NCI-H748 treated with DMSO at 0.1 percent for 48 hours (cell line): ENCODE measurements around the gene LRRC55.

Experiments used
- DNase-seq: peaks from one replicate; lab custom pipeline; 2025; lab: John Stamatoyannopoulos, UW

Gene LRRC55

DNA sequence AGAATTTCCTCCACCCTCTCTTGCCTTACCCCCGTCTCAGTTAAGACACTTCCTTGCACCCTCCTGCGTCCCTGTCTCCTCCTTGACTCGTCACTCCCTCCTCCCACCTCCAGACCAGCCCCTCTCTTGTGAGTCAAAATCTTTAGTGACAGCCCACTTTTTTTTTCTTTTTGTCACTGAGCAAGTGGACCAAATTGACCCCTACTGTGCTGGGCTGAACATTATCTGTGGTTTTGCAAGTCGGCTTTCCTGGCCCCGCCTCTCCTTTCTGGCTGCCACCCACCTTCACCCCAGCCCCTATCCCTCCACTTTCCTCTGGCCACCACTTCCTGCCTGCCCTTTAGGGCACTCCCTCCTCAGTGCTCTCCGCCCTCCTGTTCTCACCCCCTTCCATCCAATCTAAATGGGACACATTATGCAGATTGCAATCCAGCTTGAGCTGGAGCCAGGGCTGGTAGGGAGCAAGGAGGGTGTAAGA, 55.5 kb downstream of the LRRC55 start, which contains the start of gene APLNR:
Gene APLNR, minus strand, starts transcription at position 47 of the 478 bp plus-strand sequence. CDS start 246 bp downstream, outside the sequence.
- no peak for DNase-seq

- DNase-seq = no peak
Observed at GRCh38 chr11:57239348-57239747, 57.6 kb downstream of the LRRC55 start.

DNA sequence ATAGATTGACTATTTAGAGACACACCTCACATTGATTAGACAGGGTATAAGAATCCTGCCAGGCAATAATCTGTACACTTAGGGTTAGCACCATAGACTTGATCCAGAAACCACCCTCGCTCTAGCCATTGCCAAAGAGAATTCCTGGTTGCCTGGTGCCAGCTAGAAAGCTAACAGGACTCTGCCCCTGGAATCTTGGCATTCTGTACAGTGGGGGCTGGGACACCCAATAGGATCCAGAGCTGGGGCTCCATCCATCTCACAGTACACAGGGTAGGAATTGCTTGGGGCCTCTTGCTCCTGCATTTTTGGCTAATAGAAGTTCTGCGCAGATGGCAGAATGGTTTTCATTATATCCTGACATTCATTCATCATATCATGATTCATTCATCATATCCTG, 58.3 kb downstream of the LRRC55 start:
- no peak for DNase-seq

DNA sequence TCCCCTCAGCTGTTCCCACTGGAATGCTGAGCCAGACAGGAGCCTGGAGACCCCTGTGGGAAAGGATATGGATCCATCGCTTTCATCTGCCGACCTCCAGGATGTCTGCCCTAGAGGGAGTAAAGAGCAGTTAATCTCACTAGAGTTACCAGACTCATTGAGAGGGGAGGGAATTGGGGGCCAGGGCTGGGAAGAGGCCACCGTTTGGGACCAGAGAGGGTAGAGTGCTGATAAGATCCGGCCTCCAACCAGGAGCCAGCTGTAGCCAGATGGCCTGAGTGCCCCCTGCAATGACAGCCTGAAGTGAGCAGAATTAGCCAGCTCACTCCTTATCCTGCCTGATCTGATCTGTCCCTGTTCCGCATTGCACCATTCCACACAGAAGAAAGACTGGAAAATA, 59.0 kb downstream of the LRRC55 start:
- no peak for DNase-seq
